Posterior cingulate gyrus (tissue), 11 donors: Measurements from ENCODE around the gene MCM9.
A peak's percentile ranks its signal among the peaks of the same experiment; 100 is the strongest.

Experiments used
- DNase-seq, 10 donors: peaks; one replicate each; pipeline versions ENCODE4 v3.0.0 to v3.0.0-alpha.2; 2020 to 2021; ENCODE audit warnings: mixed read lengths in 3 of 10
- intact Hi-C: fragments of 100-400 bp; cut with DNase I; formaldehyde crosslinking; loops from one replicate; pipeline ENCODE4 v1.15.1; 2023

The MCM9 gene

DNA sequence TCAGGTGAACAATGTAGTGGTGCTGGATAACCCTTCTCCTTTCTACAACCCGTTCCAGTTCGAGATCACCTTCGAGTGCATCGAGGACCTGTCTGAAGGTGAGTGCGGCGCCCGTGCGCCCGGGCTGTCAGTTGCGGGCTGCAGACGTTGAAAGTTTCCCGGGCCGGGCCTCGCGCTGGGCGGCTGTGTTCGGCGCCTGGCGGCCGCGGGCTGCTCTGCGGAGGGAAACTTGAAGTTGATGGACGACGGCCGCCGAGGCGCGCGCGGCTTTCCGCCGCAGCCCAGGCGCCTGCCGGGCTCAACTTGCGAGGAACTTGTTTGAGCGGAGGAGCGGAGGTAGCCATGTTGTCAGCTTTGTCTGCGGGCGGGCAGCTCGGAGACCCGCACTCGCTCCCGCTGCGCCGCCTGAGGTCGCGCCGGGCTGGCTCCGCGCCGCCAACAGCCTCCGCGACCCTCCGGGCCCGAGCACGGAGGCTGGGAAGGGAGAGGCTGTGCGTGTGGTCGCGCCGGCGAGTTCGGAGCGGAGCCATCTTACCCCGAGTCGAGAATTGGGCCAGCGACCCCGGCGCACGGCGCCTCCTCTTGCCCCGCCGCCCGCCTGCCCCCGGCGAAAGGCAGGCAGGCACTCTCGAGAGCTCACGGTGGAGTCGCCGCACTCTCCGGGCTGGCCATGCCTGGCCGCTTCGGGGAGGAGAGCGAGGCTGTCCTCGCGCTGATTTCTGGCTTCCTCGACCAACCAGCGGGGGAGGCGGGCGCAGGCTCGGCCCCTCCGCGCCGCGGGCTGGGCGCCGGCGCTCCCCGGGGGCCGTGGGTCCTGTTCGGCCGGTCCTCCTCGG lies 40.3 kb downstream of the MCM9 start:
- DNase-seq = peak; percentile 41 to 95 (median 59)
- intact Hi-C loops = loop anchor here (1.0 to 2.0 kb wide), 2 partner anchors 40 to 244 kb away; partner anchors contain the start of gene CEP85L

DNA sequence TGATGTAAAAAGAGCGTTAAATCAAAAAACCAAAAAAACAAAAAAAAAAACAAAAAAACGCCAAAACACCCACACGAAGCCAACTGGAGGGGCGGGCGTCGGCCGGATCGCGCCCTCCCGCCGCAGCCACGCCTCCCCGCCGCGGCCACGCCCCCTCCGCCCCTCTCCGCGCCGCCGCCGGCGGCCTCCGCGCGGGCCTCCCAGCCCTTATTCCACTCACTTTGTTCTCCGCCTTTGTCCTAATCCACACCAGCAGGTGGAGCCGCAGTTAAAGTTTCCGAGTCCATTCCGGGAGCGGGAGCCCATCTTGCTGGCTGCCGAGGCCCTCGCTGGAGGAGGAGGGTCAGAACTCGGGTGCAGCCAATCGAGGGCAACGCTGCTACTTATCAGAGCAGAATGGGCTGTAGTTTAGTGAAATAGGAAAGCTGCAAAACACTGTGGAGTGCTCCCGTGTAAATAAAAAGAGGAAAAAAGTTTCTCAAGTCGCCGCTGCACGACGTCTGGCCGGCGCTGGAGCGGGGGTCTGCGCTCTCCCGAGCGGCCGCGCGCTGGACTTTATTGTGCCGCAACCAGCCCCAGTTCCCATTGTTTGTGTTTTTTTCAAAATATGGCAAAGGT lies 41.0 kb downstream of the MCM9 start, which contains the start of gene ASF1A:
Gene ASF1A (plus strand): TSS at position 346 of the 618 bp plus-strand sequence. CDS start 262 bp downstream, at position 608.
- DNase-seq = peak; percentile 95 to 99 (median 96)
- intact Hi-C loops = loop anchor here (1.0 to 2.0 kb wide), 2 partner anchors 40 to 243 kb away; partner anchors contain the start of gene CEP85L

GRCh38 chr6:118893064-118893806 lies 41.7 kb downstream of the MCM9 start:
- DNase-seq = peak in 3 of 10 donors; percentile 13 to 82 (median 17)
- intact Hi-C loops = no loop called here

DNA sequence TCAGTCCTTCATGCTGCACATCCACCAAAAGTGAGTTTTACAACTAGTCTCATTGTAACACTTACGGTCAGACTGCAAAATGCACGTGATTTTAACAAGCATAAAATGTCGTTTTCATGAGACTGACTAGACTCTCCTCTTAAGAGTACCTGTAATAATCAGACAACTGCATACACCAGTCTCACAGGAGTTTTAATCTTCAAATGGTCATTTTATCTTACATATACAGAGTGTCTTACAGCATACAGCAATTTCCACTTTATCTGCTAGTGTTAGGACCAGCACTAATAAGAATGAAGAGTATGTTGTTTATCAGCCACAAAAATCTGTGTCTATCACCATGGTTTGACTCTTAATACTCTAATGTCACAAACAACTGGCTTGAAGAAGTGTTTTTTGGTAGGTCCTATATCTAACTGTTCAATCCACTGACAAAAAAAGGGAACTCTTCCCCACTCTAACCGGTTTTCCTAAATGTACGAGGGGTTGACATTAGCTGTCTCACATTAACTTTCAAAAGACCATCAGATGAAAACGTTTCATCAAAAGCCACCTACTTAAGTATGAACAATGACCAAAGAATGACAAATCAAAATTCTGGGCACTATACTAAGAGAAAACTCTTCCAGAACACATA lies 42.5 kb downstream of the MCM9 start:
- intact Hi-C loops = no loop called here
- no peak for DNase-seq

DNA sequence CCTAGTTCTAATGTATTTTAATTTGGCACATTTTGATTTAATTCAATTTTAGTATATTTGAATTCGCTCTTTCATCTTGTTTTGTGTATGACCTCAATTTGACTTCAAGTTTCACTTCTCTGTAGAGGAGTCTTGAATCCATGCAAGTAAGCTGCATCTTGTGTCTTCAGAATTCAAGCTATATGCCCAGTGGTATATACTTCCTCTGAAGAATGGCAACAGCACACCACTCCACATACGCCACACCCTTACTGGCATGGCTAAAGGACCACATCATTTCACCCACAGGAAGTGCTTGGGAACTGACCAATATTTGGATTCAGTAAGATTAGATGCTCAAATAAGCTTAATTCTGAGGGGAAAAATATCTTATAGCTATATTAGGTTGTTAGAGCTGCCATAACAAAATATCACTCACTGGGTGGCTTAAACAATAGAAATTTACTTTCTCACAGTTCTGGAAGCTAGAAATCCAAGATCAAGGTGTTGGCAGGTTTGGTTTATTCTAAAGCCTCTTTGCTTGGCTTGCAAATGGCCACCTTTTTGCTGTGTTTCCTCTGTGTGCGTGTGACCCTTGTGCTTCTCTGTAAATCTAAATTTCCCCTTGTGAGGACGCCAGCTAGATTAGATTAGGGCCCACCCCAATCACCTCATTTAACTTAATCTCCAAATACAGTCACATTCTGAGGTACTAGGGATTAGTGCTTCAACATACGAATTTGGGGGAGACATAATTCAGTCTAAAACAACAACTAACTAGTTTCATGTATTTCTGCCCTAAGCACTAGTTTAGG lies 43.8 kb downstream of the MCM9 start:
- no peak for DNase-seq
- intact Hi-C loops = no loop called here

DNA sequence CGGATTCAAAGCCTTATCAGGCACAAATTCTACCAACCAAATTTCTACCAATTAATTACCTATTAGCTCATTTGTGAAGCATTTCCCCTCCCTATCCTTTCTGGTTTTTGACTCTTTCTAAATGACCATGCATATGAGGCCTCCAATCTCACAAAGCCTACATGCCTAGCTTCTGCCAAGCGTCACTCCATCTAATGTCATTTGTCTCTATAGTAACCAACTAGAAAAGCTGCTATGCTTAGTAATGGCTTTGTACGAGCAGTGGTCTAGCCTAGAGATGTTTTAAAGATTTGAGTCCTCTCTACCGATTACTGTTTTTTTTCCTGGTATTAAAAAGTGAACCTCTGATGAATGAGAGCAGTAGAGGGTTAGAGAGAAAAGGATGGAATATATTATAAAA lies 45.8 kb downstream of the MCM9 start:
- intact Hi-C loops = no loop called here
- no peak for DNase-seq

DNA sequence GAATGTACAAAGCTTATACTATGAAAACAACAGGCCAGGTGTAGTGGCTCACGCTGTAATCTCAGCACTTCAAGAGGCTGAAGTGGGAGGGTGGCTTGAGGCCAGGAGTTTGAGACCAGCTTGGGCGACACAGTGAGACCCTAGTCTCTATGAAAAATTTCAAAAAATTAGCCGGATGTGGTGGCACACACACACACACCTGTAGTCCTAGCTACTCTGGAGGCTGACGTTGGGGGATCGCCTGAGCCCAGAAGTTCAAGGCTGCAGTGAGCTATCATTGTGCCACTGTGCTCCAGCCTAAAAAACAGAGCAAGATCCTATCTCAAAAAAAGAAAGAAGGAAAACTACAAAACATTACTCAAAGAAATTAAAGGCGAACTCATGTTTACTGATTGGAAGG lies 48.3 kb downstream of the MCM9 start:
- intact Hi-C loops = no loop called here
- DNase-seq = peak in 1 of 10 donors; percentile 47

GRCh38 chr6:118882314-118882905 lies 52.5 kb downstream of the MCM9 start:
- DNase-seq = no peak
- intact Hi-C loops = no loop called here

DNA sequence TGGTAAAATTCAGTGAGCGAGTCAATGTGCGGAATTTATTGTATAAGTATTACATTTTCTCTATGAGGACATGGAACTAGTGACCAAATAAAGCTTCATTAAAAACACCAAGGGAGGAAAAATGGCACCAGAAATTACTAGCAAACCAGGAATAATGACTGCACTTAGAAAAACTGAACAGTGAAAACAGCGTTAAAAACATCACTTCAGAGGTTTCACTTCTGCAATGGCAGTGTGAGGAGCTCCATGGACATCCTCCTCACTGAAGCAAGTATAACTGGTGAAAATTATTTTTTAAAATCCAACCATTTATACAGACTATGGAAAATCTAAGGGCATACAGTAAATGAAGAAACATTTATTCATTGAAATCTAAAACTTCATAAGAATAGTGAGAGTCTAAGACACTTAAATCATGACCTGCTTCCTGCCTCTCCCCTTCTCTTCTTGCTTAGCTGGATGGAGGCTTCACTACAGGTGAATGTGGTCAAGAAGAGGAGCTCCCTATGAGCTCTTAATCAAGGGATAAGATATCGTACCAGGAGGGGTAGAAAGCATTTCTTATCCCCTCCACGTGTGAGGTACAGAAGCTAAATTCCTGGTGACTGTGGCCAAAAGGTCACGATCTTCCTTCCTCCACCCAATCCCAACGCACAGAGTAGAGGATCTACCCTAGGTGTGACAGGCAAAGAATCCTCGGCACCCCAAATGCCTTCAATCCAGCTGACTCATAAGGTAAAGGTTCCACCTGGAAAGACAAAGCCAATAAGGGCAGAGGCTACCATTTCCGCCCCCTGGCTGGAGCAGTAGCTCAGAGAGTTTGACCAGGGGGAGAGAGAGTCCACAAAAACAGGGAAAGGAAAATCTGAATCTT lies 53.3 kb downstream of the MCM9 start:
- DNase-seq = no peak
- intact Hi-C loops = no loop called here

GRCh38 chr6:118877806-118878205 lies 57.2 kb downstream of the MCM9 start:
- no peak for DNase-seq

GRCh38 chr6:118876814-118877213 lies 58.1 kb downstream of the MCM9 start:
- DNase-seq = no peak
- intact Hi-C loops = no loop called here

More at GRCh38 chr6:118877806-118878205, 57.2 kb downstream of the MCM9 start:
- intact Hi-C loops = no loop called here

DNA sequence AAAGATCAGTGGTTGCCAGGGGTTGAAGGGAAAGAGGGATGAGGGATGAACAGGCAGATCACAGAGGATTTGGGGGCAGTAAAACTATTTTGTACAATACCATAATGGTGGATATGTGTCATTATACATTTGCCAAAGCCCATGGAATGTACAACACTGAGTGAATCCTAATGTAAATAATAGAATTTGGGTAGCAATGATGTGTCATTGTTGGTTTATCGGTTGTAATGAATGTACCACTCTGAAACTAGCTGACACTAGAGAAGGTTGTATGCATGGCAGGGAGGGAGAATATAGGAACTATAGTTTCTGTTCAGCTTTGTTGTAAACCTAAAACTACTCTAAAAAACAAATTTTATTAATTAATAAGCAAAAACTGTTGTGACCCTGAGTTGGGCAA lies 58.8 kb downstream of the MCM9 start:
- intact Hi-C loops = no loop called here
- DNase-seq = no peak

DNA sequence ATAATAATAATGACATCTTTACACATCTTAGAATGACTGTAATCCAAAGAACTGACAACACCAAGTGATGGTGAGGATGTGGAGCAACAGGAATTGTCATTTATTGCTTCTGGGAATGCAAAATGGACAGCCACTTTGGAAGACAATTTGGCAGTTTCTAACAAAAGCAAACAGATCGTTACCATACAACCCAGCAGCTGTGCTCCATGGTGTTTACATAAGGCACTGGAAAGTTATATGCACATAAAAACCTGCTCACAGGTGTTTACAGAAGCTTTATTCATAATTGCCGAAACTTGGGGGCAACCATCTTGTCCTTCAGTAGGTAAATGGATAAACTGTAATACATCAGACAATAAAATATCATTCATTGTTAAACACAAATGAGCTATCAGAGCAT lies 59.3 kb downstream of the MCM9 start:
- DNase-seq = no peak

DNA sequence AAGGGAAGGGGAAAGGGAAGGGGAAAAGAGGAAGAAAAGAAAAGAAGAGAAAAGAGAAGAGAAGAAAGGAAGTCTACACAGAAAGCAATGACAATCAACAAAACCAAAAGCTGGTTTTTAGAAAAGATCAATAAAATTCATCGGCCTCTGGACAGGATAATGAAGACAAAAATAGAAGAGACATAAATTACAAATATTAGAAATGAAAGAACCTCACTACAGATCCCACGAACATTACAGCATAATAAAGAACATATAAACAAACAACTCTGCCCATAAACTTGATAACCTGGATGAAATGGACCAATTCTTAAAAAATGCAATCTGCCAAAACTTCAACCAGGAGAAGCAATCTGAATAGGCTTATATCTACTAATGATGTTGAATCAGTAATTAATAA lies 61.7 kb downstream of the MCM9 start:
- intact Hi-C loops = no loop called here
- DNase-seq = no peak

More for the DNA sequence above, 59.3 kb downstream of the MCM9 start:
- intact Hi-C loops = no loop called here

DNA sequence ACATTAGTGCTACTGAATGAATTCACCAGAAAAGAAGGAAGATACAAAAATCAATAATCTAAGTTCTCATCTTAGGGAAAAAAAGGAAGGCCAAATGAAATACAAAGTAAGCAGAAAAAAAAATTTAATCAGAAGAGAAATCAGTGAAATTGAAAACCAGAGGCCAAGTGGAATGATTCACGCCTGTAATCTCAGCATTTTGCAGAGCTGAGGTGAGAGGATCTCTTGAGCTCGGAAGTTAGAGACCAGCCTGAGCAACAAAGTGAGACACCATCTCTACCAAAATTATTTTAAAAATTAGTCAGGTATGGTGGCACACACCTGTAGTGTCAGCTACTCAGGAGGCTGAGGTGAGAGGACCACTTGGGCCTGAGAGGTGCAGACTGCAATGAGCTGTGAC lies 62.2 kb downstream of the MCM9 start:
- intact Hi-C loops = no loop called here
- no peak for DNase-seq

DNA sequence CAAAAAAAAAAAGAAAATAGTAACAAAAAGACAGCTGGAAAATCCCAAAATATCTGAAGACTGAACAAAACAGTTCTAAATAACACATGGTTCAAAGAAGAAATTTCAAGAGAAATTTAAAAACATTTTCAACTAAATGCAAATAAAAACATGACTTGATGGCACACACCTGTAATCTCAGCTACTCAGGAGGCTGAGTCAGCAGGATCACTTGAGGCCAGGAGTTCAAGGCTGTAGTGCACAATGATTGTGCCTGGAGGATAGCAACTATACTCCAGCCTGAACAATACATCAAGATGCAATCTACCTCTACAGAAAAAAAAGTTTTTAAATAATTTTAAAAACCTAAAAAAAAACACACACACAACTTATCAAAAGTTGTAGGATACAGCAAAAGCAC lies 62.6 kb downstream of the MCM9 start:
- DNase-seq = no peak
- intact Hi-C loops = no loop called here

- intact Hi-C loops = no loop called here
- no peak for DNase-seq
Observed at GRCh38 chr6:118871331-118871730, 63.6 kb downstream of the MCM9 start.

- DNase-seq = no peak
- intact Hi-C loops = no loop called here
Observed at GRCh38 chr6:118869894-118870589, 64.9 kb downstream of the MCM9 start.
